ENCODE measurements around the gene BABAM2. TPM values are rescaled to one million over a fixed set of nuclear protein-coding genes. Genes with fewer than 3 reads are reported as not detected.
A peak's percentile ranks its signal among the peaks of the same experiment; 100 is the strongest.

The BABAM2 gene
- total and polyA plus RNA-seq, 9 of the 15 experiments (the other 6 are each of a cell fraction or from before 2014, with no cell fraction given) = 10.9 to 37.4 (median 25.6) TPM

DNA sequence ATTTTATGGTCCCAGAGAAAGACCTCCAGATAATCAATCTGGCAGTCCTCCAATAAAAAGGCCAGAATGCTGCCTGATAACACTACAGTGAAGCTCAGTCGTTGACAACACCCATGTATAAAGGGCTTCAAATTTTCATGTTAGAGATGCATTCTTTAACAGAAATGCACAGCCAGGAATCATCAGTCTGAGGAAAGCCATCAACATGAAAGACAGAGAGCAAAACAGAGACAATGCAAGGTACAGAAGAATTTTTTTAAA lies 13.8 kb downstream of the BABAM2 start:
- Histone ChIP-seq H3K79me2 (ENCODE audit: control insufficient read depth, insufficient read depth, low read length) (no peaks in the 10 kb centered on the region; the same call in 2 of the 3 replicates), H3K4me1 (replicated peaks in 1 of 2; ENCODE audit: control insufficient read depth in 2 of 2, insufficient read depth in 2 of 2, low read length in 2 of 2) (no peaks in the 10 kb centered on the region; a peak in 1 of 5 replicates), H3K9ac (ENCODE audit: insufficient read depth in 1 of 2, low read depth in 2 of 2, low read length in 2 of 2) (no peak overlapping the region), H3K27me3 (ENCODE audit: control insufficient read depth in 2 of 2, insufficient read depth in 2 of 2, low read length in 2 of 2) (no peaks in the 10 kb centered on the region), H3K4me2 (ENCODE audit: insufficient read depth, low read length) (no peak overlapping the region), H3K27ac (ENCODE audit: extremely low read depth, low read depth, low read length) (no peak overlapping the region), H3K36me3 (ENCODE audit: control insufficient read depth, insufficient read depth, low read length) (no peaks in the 10 kb centered on the region), H4K20me1 (replicated peaks; ENCODE audit: control insufficient read depth, insufficient read depth, low read length) (no peaks in the 10 kb centered on the region), H2AFZ (ENCODE audit: low read depth, low read length) (no peak overlapping the region), H3K4me3 (no peak overlapping the region), H3K9me1 (ENCODE audit: control insufficient read depth, insufficient read depth, low read length) (no peaks in the 10 kb centered on the region), H3K9me3 (replicated peaks; ENCODE audit: control insufficient read depth, insufficient read depth, low read depth, low read length) (no peaks in the 10 kb centered on the region)
- ATAC-seq (no peak), FAIRE-seq (no peak), DNase-seq (ENCODE audit: extremely low read depth in 1 of 4, low spot score in 3 of 4) (no peak)
- intact Hi-C loops (cut with micrococcal nuclease) (no loop called here), in situ Hi-C loops (cut with MboI) (no loop called here)
- no TSS peak for BruUV-seq (replicated peaks)
- 0 out of 2 replicates have a peak, but pooled peaks have one; percentile 6 for TF ChIP-seq NFIC (IDR thresholded peaks at IDR 0.05)
- TF ChIP-seq ZNF551 (CRISPR knock-in tag; IDR thresholded peaks at IDR 0.05) = no peak
- CTCF ChIA-PET (ENCODE audit: low intra/inter-chr PET ratio) = no interaction called here
- POLR2A ChIA-PET = no interaction called here
- WGBS (ENCODE audit: insufficient coverage, low coverage, missing lambda C conversion rate) = 13% methylated on average over 1 of the region's 1 CpG

DNA sequence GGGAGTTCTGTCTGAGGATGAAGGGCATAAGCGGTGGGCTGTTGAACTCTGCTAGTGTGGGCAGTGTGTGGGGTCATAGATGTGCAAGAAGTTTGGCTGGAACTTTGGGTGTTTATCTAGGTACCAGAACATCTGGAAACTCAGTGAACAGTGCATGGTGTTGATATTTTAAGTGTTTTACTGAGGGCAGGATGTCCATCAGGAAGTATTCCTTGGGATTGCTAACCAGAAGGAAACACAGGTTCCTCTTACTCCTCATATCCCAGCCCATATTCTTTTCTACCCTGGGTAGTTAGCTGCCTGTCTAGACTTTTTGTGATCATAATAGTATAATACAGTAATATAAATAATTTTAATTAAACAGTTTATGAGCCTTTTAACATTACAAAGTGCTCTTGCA lies 15.5 kb downstream of the BABAM2 start:
- no peaks in the 10 kb centered on the region for H3K27me3 ChIP-seq (ENCODE audit: control insufficient read depth in 2 of 2, insufficient read depth in 2 of 2, low read length in 2 of 2)
- CTCF ChIA-PET (ENCODE audit: low intra/inter-chr PET ratio) = no interaction called here
- H3K9me1 ChIP-seq (ENCODE audit: control insufficient read depth, insufficient read depth, low read length) = no peaks in the 10 kb centered on the region
- in situ Hi-C loops (cut with MboI) = no loop called here
- no TSS peak for BruUV-seq (replicated peaks)
- H3K4me3 ChIP-seq = no peak overlapping the region
- H3K79me2 ChIP-seq (ENCODE audit: control insufficient read depth, insufficient read depth, low read length) = no peaks in the 10 kb centered on the region; the same call in 2 of the 3 replicates
- no peaks in the 10 kb centered on the region for H4K20me1 ChIP-seq (replicated peaks; ENCODE audit: control insufficient read depth, insufficient read depth, low read length)
- FAIRE-seq (no peak), DNase-seq (ENCODE audit: extremely low read depth in 1 of 4, low spot score in 3 of 4) (no peak), ATAC-seq (no peak)
- no peak overlapping the region for H3K4me2 ChIP-seq (ENCODE audit: insufficient read depth, low read length)
- no peak overlapping the region for H3K27ac ChIP-seq (ENCODE audit: extremely low read depth, low read depth, low read length)
- no peaks in the 10 kb centered on the region; a peak in 1 of 5 replicates for H3K4me1 ChIP-seq (replicated peaks in 1 of 2; ENCODE audit: control insufficient read depth in 2 of 2, insufficient read depth in 2 of 2, low read length in 2 of 2)
- no peak overlapping the region for H2AFZ ChIP-seq (ENCODE audit: low read depth, low read length)
- POLR2A ChIA-PET = no interaction called here
- intact Hi-C loops (cut with micrococcal nuclease) = no loop called here
- WGBS (ENCODE audit: insufficient coverage, low coverage, missing lambda C conversion rate) = 40% methylated on average over 1 of the region's 1 CpG
- no peak overlapping the region for H3K9ac ChIP-seq (ENCODE audit: insufficient read depth in 1 of 2, low read depth in 2 of 2, low read length in 2 of 2)
- H3K9me3 ChIP-seq (replicated peaks; ENCODE audit: control insufficient read depth, insufficient read depth, low read depth, low read length) = no peaks in the 10 kb centered on the region
- no peaks in the 10 kb centered on the region for H3K36me3 ChIP-seq (ENCODE audit: control insufficient read depth, insufficient read depth, low read length)
- no peak for TF ChIP-seq FOXK2 (conservative IDR thresholded peaks at IDR 0.05 in 1 of 2, IDR thresholded peaks at IDR 0.05 in 1 of 2; ENCODE audit: low read depth in 2 of 2)
- no peak for TF ChIP-seq ZFP36 (IDR thresholded peaks at IDR 0.05; ENCODE audit: low read depth, low read length, partially characterized antibody)
- no peak for TF ChIP-seq TFAM (CRISPR knock-in tag; conservative IDR thresholded peaks at IDR 0.05)
- no peak for TF ChIP-seq JUN (IDR thresholded peaks at IDR 0.05; ENCODE audit: borderline replicate concordance, low read depth, low read length)
- no peak for TF ChIP-seq JUN (CRISPR knock-in tag; IDR thresholded peaks at IDR 0.05; ENCODE audit: borderline replicate concordance)
- TF ChIP-seq ZNF311 (CRISPR knock-in tag; IDR thresholded peaks at IDR 0.05) = no peak
- TF ChIP-seq ZSCAN32 (CRISPR knock-in tag; IDR thresholded peaks at IDR 0.05) = no peak
- no peak for TF ChIP-seq RBM25 (IDR thresholded peaks at IDR 0.05; ENCODE audit: low read depth, low read length, severe bottlenecking)
- no peak for TF ChIP-seq SIN3B (IDR thresholded peaks at IDR 0.05; ENCODE audit: low read depth)
- no peak for TF ChIP-seq NCOA2 (IDR thresholded peaks at IDR 0.05; ENCODE audit: partially characterized antibody in 2 of 2)
- TF ChIP-seq, protein P1, sequence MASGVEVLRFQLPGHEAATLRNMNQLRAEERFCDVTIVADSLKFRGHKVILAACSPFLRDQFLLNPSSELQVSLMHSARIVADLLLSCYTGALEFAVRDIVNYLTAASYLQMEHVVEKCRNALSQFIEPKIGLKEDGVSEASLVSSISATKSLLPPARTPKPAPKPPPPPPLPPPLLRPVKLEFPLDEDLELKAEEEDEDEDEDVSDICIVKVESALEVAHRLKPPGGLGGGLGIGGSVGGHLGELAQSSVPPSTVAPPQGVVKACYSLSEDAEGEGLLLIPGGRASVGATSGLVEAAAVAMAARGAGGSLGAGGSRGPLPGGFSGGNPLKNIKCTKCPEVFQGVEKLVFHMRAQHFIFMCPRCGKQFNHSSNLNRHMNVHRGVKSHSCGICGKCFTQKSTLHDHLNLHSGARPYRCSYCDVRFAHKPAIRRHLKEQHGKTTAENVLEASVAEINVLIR (CRISPR knock-in tag; IDR thresholded peaks at IDR 0.05) = no peak
- TF ChIP-seq MAZ (CRISPR knock-in tag; conservative IDR thresholded peaks at IDR 0.05 in 1 of 2, IDR thresholded peaks at IDR 0.05 in 1 of 2) = no peak
- no peak for TF ChIP-seq FOXJ2 (tag; IDR thresholded peaks at IDR 0.05)
- no peak for TF ChIP-seq E2F1 (CRISPR knock-in tag; IDR thresholded peaks at IDR 0.05)
- no peak for TF ChIP-seq TRIM24 (IDR thresholded peaks at IDR 0.05)
